Loucy (cell line): ENCODE results near the gene BABAM2.

ENCODE experiments used
- H2AFZ ChIP-seq: fragments of 200-600 bp; sonication (generic); 2 replicates; pipeline ENCODE4 v1.6.0; 2016; ENCODE audit warnings: antibody characterized with exemption, mild to moderate bottlenecking, low read length, moderate library complexity
- H3F3A ChIP-seq: fragments of 200-600 bp; 2 replicates; pipeline ENCODE4 v1.6.0; 2016; ENCODE audit warnings: antibody characterized with exemption, low read depth, mild to moderate bottlenecking
- H3K27me3 ChIP-seq: fragments of 200-600 bp; sonication (generic); 2 replicates; pipeline ENCODE4 v1.6.1; 2014; ENCODE audit warnings: low read length, mild to moderate bottlenecking; ENCODE audit not compliant: insufficient read depth, poor library complexity, severe bottlenecking
- H3K36me3 ChIP-seq: fragments of 200-600 bp; sonication (generic); 2 replicates; pipeline ENCODE4 v1.6.1; 2016; ENCODE audit warnings: low read length; ENCODE audit not compliant: insufficient read depth
- H3K4me1 ChIP-seq: fragments of 200-600 bp; sonication (generic); 2 replicates; pipeline ENCODE4 v1.5.1; 2014; ENCODE audit warnings: low read length, mild to moderate bottlenecking; ENCODE audit not compliant: insufficient read depth, poor library complexity, severe bottlenecking
- H3K4me2 ChIP-seq: fragments of 200-600 bp; sonication (generic); 2 replicates; pipeline ENCODE4 v1.6.0; 2014; ENCODE audit warnings: antibody characterized with exemption, low read length, low read depth, mild to moderate bottlenecking; ENCODE audit not compliant: poor library complexity, severe bottlenecking
- H3K4me3 ChIP-seq: fragments of 200-600 bp; sonication (generic); 2 replicates; pipeline ENCODE4 v1.5.1; 2014; ENCODE audit warnings: low read length, mild to moderate bottlenecking, mixed read lengths; ENCODE audit not compliant: poor library complexity, severe bottlenecking
- H3K79me2 ChIP-seq: fragments of 200-600 bp; sonication (generic); 2 replicates; pipeline ENCODE4 v1.6.1; 2014; ENCODE audit warnings: low read length; ENCODE audit not compliant: insufficient read depth
- H3K9ac ChIP-seq: fragments of 200-600 bp; sonication (generic); 2 replicates; pipeline ENCODE4 v1.6.0; 2014; ENCODE audit warnings: mild to moderate bottlenecking, low read depth, low read length, moderate library complexity; ENCODE audit not compliant: poor library complexity, severe bottlenecking
- H3K9me2 ChIP-seq: fragments of 200-600 bp; sonication (generic); replicated peaks from 2 replicates; pipeline ENCODE4 v1.6.1; 2016; ENCODE audit warnings: low read depth, low read length, mixed read lengths
- H3K9me3 ChIP-seq: fragments of 200-600 bp; sonication (generic); 2 replicates; pipeline ENCODE4 v1.6.1; 2014; ENCODE audit warnings: mild to moderate bottlenecking, antibody characterized with exemption, low read length, low read depth; ENCODE audit not compliant: insufficient read depth
- H4K20me1 ChIP-seq: fragments of 200-600 bp; sonication (generic); 2 replicates; pipeline ENCODE4 v1.6.0; 2014; ENCODE audit warnings: antibody characterized with exemption, low read length, mild to moderate bottlenecking; ENCODE audit not compliant: insufficient read depth, poor library complexity, severe bottlenecking
- EZH2phosphoT487 ChIP-seq: fragments of 200-600 bp; IDR thresholded peaks from 2 replicates; pipeline ENCODE4 v1.6.1; 2018; ENCODE audit warnings: antibody characterized with exemption, mild to moderate bottlenecking, moderate library complexity, borderline replicate concordance
- TF ChIP-seq, protein P1 (sequence below): fragments of 200-600 bp; sonication (generic); conservative IDR thresholded peaks from 2 replicates; pipeline ENCODE4 v1.5.1; 2014; ENCODE audit warnings: mild to moderate bottlenecking, antibody characterized with exemption, low read length

The BABAM2 gene

DNA sequence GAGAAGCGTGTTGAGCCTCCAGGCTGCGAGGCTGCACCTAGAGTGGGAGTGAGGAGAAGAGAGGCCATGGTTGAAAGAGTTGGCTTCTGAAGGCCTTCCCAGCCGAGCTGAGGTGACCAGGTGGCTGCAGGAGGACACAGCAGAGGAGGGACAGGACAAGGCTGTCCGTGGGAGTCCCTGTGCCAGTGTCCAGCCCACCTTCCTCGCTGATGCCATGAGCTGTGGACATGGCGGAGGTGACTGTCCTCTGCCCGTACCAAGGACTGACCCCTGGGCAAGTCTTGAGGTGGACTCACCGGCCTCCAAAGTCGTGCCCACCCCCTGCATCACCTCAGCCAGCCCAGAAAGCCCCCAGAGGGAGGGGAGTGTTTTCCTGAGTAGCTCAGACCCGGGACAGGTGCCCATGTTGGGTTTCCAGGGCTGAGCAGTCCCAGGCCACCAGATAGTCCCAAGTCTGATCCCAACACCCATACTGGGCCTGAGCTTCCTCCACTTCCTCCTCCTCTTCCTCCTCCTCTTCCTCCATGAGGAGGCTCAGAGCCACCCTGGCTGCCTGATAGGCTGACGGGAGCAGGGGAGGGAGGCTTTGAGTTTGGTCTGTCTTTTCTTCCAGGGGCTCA is 459.1 kb downstream of the BABAM2 start:
- Histone ChIP-seq H3K79me2 (no peaks in the 10 kb centered on the region), H3K36me3 (no peaks in the 10 kb centered on the region), H3K9me3 (no peaks in the 10 kb centered on the region), H3F3A (no peaks in the 10 kb centered on the region), H3K9me2 (no peaks in the 10 kb centered on the region), H3K4me3 (no peak overlapping the region), H4K20me1 (no peaks in the 10 kb centered on the region), H3K9ac (no peak overlapping the region), H3K27me3 (no peaks in the 10 kb centered on the region), H2AFZ (no peak overlapping the region), H3K4me2 (no peak overlapping the region), H3K4me1 (peaks cover 4% of the 10 kb centered on the region)
- no peak for TF ChIP-seq EZH2phosphoT487
- TF ChIP-seq, protein P1, sequence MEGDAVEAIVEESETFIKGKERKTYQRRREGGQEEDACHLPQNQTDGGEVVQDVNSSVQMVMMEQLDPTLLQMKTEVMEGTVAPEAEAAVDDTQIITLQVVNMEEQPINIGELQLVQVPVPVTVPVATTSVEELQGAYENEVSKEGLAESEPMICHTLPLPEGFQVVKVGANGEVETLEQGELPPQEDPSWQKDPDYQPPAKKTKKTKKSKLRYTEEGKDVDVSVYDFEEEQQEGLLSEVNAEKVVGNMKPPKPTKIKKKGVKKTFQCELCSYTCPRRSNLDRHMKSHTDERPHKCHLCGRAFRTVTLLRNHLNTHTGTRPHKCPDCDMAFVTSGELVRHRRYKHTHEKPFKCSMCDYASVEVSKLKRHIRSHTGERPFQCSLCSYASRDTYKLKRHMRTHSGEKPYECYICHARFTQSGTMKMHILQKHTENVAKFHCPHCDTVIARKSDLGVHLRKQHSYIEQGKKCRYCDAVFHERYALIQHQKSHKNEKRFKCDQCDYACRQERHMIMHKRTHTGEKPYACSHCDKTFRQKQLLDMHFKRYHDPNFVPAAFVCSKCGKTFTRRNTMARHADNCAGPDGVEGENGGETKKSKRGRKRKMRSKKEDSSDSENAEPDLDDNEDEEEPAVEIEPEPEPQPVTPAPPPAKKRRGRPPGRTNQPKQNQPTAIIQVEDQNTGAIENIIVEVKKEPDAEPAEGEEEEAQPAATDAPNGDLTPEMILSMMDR: no peak

DNA sequence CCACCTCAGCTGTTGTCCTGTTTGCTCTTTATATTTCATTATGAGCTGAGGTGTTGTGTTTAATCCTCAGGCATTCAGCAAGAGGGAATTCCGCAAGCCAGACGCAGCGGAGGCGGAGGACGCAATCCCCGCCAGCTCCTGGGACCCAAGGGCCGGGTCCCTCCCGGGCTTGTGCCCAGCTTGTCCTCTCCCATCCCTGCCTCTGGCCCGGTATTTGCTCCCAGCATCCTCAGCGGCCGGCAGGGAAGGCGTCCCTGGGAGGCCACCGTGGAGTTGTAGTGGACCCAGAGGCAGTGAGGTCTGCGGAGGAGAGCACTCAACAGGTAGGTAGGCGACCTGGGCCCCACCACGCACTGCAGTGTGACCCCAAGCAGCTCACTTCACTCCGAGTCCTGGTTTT is 459.7 kb downstream of the BABAM2 start:
- Histone ChIP-seq H3K4me3 (no peak overlapping the region), H2AFZ (no peak overlapping the region), H3K9me2 (no peaks in the 10 kb centered on the region), H3K36me3 (no peaks in the 10 kb centered on the region), H3K79me2 (no peaks in the 10 kb centered on the region), H3K9me3 (no peaks in the 10 kb centered on the region), H4K20me1 (no peaks in the 10 kb centered on the region), H3K4me1 (peaks cover 5% of the 10 kb centered on the region), H3K27me3 (no peaks in the 10 kb centered on the region), H3F3A (no peaks in the 10 kb centered on the region), H3K9ac (no peak overlapping the region), H3K4me2 (no peak overlapping the region)
- TF ChIP-seq, protein P1: no peak
- TF ChIP-seq EZH2phosphoT487: no peak

DNA sequence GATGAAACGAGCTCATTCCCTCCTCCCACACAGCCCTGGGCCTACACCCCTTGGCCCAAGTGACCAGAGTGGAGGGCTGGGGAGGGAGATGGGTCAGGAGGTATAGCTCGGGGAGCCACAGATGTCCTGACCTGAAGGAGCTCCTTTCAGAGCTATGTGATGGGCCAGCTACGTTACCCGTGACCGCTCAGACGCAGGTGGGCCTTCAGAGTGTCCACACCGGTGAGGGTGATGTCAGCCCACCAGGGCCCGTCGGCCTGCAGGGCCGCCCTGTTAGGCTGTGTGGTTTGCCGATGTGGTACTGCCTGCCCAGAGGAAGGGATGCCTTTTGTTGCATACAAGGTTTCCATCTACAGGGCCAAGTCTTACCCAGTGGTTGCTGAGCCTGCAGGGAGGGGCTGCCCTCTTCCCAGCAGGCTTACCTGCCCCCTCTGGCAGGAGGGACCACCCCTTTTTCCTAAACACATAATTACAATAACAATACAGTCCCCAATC is 460.3 kb downstream of the BABAM2 start:
- Histone ChIP-seq H3K4me2 (no peak overlapping the region), H3K27me3 (no peaks in the 10 kb centered on the region), H3F3A (no peaks in the 10 kb centered on the region), H3K36me3 (no peaks in the 10 kb centered on the region), H3K4me1 (peaks cover 12% of the 10 kb centered on the region), H3K9me2 (no peaks in the 10 kb centered on the region), H3K79me2 (no peaks in the 10 kb centered on the region), H3K9me3 (no peaks in the 10 kb centered on the region), H3K9ac (no peak overlapping the region), H3K4me3 (no peak overlapping the region), H2AFZ (no peak overlapping the region), H4K20me1 (no peaks in the 10 kb centered on the region)
- TF ChIP-seq EZH2phosphoT487: no peak
- TF ChIP-seq, protein P1: no peak
